HL-60 (cell line): ENCODE data around the gene DMRT1.

ENCODE experiments used
- CTCF ChIP-seq: IDR thresholded peaks from one replicate; pipeline ENCODE4 v1.5.1; 2011; ENCODE audit warnings: low read length, control low read depth, inconsistent platforms; ENCODE audit not compliant: insufficient read depth
- GABPA ChIP-seq: IDR thresholded peaks from 2 replicates; pipeline ENCODE4 v1.6.1; 2012; ENCODE audit warnings: low read depth
- POLR2AphosphoS5 ChIP-seq: IDR thresholded peaks from 2 replicates; pipeline ENCODE4 v1.6.1; 2012; ENCODE audit warnings: low read depth
- REST ChIP-seq: IDR thresholded peaks from 2 replicates; pipeline ENCODE4 v1.6.1; 2012; ENCODE audit warnings: low read depth; ENCODE audit not compliant: insufficient replicate concordance

- TF ChIP-seq REST (no peak), CTCF (no peak), POLR2AphosphoS5 (no peak), GABPA (no peak)
Observed at GRCh38 chr9:962023-962422, 120.5 kb downstream of the DMRT1 start.
